Cardiac fibroblast (primary cell): ENCODE data around the gene FHAD1.

ENCODE experiments used
- DNase-seq, 2 donors: peaks; one replicate each; pipeline versions ENCODE4 v3.0.0 to v3.0.0-alpha.2; 2010; ENCODE audit warnings: low read depth in 2 of 2
- H3K4me3 ChIP-seq, 2 donors: replicated peaks in 1 of 2; 1 replicate in 1 of 2; 2 replicates in 1 of 2; pipeline ENCODE4 v1.5.1; 2011; ENCODE audit warnings: low read depth in 2 of 2, low read length in 2 of 2, mild to moderate bottlenecking in 2 of 2, moderate library complexity in 1 of 2
- TF ChIP-seq, protein P1 (sequence below): IDR thresholded peaks from one replicate; pipeline ENCODE4 v1.5.1; 2011; ENCODE audit warnings: low read depth, mild to moderate bottlenecking, low read length, inconsistent platforms

FHAD1 gene

DNA sequence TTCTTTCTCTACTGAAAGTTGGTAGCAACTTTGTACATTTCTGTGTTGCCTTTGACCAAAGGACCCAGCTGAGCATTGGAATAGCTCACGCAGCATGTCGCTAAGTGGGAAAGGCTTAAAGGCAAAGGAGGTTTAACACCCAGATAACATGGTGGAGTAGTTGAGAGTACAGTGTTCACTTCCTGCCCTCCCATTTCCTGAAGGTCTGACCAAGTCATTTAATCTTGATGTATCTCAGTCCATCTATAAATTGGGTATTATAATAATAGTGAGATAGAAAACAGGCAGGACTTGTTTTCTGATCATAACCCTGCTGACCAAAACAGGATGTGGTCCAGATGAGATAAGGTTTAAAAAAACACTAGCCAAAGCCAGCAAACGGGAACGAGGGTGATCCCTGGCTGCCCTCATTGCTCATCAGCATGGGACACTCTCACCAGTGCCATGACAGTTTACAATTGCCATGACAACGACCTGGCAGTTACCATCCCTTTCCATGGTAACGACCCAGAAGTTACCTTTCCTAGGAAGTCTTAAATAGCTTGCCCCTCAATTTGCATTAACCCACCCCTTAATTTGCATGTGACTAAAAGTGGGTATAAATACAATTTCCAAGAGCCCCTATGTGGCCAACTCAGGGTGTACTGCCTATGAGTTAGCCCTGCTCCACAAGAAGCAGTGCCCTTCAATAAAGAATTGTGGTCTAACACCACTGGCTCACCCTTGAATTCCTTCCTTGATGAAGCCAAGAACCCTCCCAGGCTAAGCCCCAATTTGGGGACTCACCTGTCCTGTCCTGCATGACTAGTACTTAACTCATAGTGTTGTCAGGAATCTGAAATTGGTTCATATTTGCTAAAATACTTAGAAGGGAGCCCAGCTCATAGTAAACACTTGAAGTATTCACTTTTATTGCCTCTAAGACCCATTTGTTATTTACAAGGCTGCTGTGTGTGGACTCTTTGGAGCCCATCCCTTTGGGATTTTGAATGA, 28.4 kb upstream of the FHAD1 start:
- TF ChIP-seq, protein P1, sequence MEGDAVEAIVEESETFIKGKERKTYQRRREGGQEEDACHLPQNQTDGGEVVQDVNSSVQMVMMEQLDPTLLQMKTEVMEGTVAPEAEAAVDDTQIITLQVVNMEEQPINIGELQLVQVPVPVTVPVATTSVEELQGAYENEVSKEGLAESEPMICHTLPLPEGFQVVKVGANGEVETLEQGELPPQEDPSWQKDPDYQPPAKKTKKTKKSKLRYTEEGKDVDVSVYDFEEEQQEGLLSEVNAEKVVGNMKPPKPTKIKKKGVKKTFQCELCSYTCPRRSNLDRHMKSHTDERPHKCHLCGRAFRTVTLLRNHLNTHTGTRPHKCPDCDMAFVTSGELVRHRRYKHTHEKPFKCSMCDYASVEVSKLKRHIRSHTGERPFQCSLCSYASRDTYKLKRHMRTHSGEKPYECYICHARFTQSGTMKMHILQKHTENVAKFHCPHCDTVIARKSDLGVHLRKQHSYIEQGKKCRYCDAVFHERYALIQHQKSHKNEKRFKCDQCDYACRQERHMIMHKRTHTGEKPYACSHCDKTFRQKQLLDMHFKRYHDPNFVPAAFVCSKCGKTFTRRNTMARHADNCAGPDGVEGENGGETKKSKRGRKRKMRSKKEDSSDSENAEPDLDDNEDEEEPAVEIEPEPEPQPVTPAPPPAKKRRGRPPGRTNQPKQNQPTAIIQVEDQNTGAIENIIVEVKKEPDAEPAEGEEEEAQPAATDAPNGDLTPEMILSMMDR = no peak
- H3K4me3 ChIP-seq = no peak overlapping the region
- DNase-seq = peak; percentile 35 to 61

DNA sequence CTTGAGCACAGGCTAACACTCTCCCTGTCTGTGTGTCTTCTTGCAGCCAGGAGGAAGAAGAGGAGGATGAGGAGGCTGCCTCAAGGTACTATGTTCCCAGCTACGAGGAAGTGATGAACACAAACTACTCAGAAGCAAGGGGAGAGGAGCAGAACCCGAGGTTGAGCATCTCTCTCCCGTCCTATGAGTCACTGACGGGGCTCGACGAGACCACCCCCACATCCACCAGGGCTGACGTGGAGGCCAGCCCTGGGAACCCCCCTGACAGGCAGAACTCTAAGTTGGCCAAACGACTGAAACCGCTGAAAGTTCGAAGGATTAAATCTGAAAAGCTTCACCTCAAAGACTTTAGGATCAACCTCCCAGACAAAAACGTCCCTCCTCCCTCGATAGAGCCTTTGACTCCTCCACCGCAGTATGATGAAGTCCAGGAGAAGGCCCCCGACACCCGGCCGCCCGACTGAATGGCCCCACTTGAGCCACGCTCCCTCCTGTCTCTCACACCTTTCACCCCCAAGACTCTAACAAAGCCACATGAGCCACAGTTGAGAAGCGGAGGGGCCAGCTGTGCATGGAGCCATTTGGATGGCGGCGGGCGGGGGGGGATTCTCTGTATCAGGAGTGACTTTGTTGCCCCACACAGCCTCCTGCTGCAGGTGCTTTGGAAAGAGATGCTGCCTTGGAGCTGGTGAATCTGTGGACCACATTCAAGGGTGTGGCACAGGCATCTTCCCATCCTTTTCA, 27.6 kb upstream of the FHAD1 start:
- H3K4me3 ChIP-seq = no peak overlapping the region
- TF ChIP-seq, protein P1 = no peak
- no peak for DNase-seq

DNA sequence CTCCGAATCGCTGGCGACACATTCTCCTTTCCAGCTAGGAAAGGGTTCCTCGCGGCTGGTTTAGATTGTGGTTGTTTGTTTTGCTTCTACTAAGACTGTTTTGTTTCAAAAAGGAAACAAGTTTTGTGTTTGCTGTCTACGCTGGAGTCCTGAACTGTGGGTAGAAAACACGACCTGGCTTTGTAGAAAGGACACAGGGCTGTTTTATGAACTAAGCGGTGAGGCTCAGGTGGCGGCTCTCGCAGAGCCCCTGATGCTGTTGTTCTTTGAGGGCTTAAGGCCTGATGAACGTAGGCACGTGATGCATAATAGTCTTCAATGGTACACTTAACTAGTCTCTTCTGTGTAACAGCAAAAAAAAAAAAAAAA, 27.0 kb upstream of the FHAD1 start:
- DNase-seq = no peak
- TF ChIP-seq, protein P1 = no peak
- no peak overlapping the region for H3K4me3 ChIP-seq

DNA sequence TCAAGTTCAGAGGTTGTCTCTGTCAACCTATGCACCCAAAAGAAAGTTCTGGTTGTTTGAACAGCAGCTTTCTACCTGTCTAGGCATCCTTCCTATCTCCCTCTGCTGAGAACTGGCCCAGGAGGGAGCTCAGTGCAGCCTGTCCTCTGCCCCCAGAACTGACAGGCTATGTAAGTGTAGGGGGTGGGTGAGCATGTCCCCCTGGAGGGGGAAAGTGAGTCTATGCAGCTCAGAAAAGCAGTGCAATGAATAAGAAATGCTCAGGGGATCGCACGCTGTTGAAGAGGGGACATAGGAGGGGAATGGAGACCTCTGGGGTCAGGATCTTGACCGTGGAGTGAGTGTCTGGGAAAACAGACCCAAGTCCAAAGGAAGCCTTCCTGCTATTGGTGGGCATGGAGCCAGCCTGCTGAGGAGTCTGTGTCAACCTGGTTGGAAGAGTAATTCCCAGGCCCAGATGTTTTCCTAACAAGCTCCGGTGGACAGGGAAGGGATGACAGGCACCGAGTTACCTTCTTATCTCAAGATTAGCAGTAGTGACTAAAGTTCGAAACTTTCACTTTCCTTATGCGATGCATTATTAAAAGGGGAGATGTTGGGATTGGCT, 26.1 kb upstream of the FHAD1 start:
- H3K4me3 ChIP-seq = no peak overlapping the region

DNA sequence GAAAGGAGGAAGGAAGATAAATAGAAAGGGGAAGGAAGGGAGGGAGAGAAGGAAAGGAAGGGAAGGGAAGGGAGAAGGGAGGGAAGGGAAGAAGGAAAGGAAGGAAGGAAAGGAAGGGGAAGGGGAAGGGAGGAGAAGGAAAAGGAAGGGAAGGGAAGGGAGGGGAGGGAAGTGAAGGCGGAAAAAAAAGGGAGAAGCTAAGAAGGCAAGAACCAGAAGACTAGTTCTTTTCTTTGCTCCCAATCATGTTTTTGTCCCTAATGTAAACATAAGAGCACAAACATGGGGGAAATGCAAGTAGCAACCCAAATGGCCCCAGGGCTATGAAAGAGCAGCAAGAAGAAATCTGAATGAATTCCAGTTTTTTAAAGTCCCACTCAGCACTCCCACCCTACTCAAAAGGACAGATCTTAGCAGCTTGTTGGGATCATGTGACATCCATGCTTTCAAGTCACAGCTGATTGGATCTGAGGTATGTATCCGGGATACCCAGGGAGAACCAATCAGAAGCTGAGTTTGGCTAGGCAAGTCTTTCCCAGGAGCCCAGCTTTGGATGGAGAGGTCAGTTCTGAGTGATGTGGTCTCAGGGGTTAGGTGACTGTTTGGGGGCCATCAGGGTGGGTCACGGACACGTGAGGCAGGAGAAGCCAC, 24.2 kb upstream of the FHAD1 start:
- DNase-seq = no peak
- TF ChIP-seq, protein P1 = no peak
- no peak overlapping the region for H3K4me3 ChIP-seq

More for the DNA sequence above, 26.1 kb upstream of the FHAD1 start:
- TF ChIP-seq, protein P1 = no peak
- no peak for DNase-seq

DNA sequence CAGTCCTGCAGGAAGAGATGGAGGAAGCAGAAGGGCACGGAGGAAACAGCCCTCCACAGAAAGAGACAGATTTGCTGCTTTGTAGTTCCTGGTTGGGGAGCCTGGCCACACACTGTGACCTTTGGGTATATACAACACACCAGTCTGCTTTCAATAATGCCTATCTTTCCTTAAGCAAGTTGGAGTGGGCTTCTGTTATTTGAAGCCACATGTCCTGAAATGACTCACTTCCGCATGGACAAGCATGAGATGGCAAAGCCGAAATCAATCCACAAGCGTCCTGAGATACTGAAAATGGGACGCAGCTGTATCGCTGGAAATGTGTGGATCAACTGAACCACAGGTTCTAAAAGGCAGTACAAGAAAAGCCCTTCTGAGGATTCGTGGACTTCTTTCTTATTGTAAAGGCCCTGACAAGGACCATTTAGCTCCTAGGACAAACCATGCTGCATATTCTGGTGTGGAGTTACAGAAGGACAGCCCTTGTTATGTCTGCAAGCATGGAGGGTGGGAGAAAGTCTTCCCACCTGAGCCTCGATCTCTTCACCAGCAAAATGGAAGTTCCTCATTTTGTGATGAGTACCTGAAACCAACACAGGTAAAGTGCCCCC, 22.7 kb upstream of the FHAD1 start:
- TF ChIP-seq, protein P1 = no peak
- H3K4me3 ChIP-seq = no peak overlapping the region
- DNase-seq = no peak
